WTC11 (cell line): ENCODE data around the gene NDRG4.

Experiments used
- CREM ChIP-seq: sonication (generic); formaldehyde crosslinking; IDR thresholded peaks from 2 replicates; pipeline ENCODE4 v1.8.1; 2022; ENCODE audit warnings: mild to moderate bottlenecking, missing genetic modification reagents, moderate library complexity
- E2F1 ChIP-seq: sonication (generic); formaldehyde crosslinking; IDR thresholded peaks from 2 replicates; pipeline ENCODE4 v1.8.0; 2022; ENCODE audit warnings: mild to moderate bottlenecking, missing genetic modification reagents
- E2F4 ChIP-seq: sonication (generic); formaldehyde crosslinking; IDR thresholded peaks from 2 replicates; pipeline ENCODE4 v1.8.1; 2022; ENCODE audit warnings: low read depth, mild to moderate bottlenecking, moderate library complexity, missing genetic modification reagents, borderline replicate concordance
- NR1H2 ChIP-seq: sonication (generic); formaldehyde crosslinking; IDR thresholded peaks from 2 replicates; pipeline ENCODE4 v1.9.0; 2021; ENCODE audit warnings: mild to moderate bottlenecking, moderate library complexity, missing genetic modification reagents
- NR2C2 ChIP-seq: sonication (generic); formaldehyde crosslinking; IDR thresholded peaks from 2 replicates; pipeline ENCODE4 v1.8.0; 2022; ENCODE audit warnings: mild to moderate bottlenecking, missing genetic modification reagents
- NR3C1 ChIP-seq: sonication (generic); formaldehyde crosslinking; conservative IDR thresholded peaks from 2 replicates; pipeline ENCODE4 v1.8.1; 2023; ENCODE audit warnings: low read depth, mild to moderate bottlenecking, missing genetic modification reagents
- SMAD3 ChIP-seq: sonication (generic); formaldehyde crosslinking; IDR thresholded peaks from 2 replicates; pipeline ENCODE4 v1.8.0; 2022; ENCODE audit warnings: missing genetic modification reagents, mild to moderate bottlenecking, borderline replicate concordance
- ZNF219 ChIP-seq: sonication (generic); formaldehyde crosslinking; IDR thresholded peaks from 2 replicates; pipeline ENCODE4 v1.8.0; 2023; ENCODE audit warnings: missing genetic modification reagents, mild to moderate bottlenecking, borderline replicate concordance
- ZNF232 ChIP-seq: sonication (generic); formaldehyde crosslinking; IDR thresholded peaks from 2 replicates; pipeline ENCODE4 v1.8.0; 2022; ENCODE audit warnings: mild to moderate bottlenecking, missing genetic modification reagents
- ZNF263 ChIP-seq: sonication (generic); formaldehyde crosslinking; IDR thresholded peaks from 2 replicates; pipeline ENCODE4 v1.8.1; 2022; ENCODE audit warnings: low read depth, mild to moderate bottlenecking, moderate library complexity, missing genetic modification reagents
- TF ChIP-seq, protein P1 (sequence below): fragments of 200-600 bp; IDR thresholded peaks from 2 replicates; pipeline ENCODE4 v1.8.0; 2022; ENCODE audit warnings: antibody characterized with exemption
- TF ChIP-seq, protein P2 (sequence below): sonication (generic); formaldehyde crosslinking; IDR thresholded peaks from 2 replicates; pipeline ENCODE4 v1.8.1; 2022; ENCODE audit warnings: mild to moderate bottlenecking, moderate library complexity, missing genetic modification reagents
- TF ChIP-seq, protein P3 (sequence below): sonication (generic); formaldehyde crosslinking; IDR thresholded peaks from 2 replicates; pipeline ENCODE4 v1.8.0; 2022; ENCODE audit warnings: mild to moderate bottlenecking, missing genetic modification reagents
- TF ChIP-seq, protein P4 (sequence below): sonication (generic); formaldehyde crosslinking; IDR thresholded peaks from 2 replicates; pipeline ENCODE4 v1.8.1; 2022; ENCODE audit warnings: low read depth, missing genetic modification reagents, borderline replicate concordance

- TF ChIP-seq, protein P1, sequence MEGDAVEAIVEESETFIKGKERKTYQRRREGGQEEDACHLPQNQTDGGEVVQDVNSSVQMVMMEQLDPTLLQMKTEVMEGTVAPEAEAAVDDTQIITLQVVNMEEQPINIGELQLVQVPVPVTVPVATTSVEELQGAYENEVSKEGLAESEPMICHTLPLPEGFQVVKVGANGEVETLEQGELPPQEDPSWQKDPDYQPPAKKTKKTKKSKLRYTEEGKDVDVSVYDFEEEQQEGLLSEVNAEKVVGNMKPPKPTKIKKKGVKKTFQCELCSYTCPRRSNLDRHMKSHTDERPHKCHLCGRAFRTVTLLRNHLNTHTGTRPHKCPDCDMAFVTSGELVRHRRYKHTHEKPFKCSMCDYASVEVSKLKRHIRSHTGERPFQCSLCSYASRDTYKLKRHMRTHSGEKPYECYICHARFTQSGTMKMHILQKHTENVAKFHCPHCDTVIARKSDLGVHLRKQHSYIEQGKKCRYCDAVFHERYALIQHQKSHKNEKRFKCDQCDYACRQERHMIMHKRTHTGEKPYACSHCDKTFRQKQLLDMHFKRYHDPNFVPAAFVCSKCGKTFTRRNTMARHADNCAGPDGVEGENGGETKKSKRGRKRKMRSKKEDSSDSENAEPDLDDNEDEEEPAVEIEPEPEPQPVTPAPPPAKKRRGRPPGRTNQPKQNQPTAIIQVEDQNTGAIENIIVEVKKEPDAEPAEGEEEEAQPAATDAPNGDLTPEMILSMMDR, result no peak
- TF ChIP-seq E2F4 (CRISPR knock-in tag) (no peak), NR2C2 (CRISPR knock-in tag) (no peak), CREM (CRISPR knock-in tag) (no peak), E2F1 (CRISPR knock-in tag) (no peak), ZNF219 (no peak), ZNF232 (CRISPR knock-in tag) (no peak), ZNF263 (CRISPR knock-in tag) (no peak), NR3C1 (no peak), NR1H2 (no peak), SMAD3 (no peak)
- TF ChIP-seq, protein P2, sequence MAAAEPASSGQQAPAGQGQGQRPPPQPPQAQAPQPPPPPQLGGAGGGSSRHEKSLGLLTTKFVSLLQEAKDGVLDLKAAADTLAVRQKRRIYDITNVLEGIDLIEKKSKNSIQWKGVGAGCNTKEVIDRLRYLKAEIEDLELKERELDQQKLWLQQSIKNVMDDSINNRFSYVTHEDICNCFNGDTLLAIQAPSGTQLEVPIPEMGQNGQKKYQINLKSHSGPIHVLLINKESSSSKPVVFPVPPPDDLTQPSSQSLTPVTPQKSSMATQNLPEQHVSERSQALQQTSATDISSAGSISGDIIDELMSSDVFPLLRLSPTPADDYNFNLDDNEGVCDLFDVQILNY (CRISPR knock-in tag), result no peak
- TF ChIP-seq, protein P3, sequence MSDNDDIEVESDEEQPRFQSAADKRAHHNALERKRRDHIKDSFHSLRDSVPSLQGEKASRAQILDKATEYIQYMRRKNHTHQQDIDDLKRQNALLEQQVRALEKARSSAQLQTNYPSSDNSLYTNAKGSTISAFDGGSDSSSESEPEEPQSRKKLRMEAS (CRISPR knock-in tag), result no peak
- TF ChIP-seq, protein P4, sequence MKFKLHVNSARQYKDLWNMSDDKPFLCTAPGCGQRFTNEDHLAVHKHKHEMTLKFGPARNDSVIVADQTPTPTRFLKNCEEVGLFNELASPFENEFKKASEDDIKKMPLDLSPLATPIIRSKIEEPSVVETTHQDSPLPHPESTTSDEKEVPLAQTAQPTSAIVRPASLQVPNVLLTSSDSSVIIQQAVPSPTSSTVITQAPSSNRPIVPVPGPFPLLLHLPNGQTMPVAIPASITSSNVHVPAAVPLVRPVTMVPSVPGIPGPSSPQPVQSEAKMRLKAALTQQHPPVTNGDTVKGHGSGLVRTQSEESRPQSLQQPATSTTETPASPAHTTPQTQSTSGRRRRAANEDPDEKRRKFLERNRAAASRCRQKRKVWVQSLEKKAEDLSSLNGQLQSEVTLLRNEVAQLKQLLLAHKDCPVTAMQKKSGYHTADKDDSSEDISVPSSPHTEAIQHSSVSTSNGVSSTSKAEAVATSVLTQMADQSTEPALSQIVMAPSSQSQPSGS (CRISPR knock-in tag), result no peak
These were observed 32.5 kb downstream of the NDRG4 start for GRCh38 chr16:58532414-58532813.
